HAP-1 (cell line): Measurements from ENCODE around the gene NSF.
A peak's percentile ranks its signal among the peaks of the same experiment; 100 is the strongest.
"Not testable (repeated sequence)": the region's sequence is repeated elsewhere in the genome, so short reads cannot be mapped to it uniquely, and the experiment has no call there.

Experiments used
- DNase-seq, 2 experiments: peaks; one replicate each; pipeline ENCODE4 v3.0.0-alpha.2; 2016 to 2020; ENCODE audit warnings: low spot score in 2 of 2
- H3K27me3 ChIP-seq: fragments of 250-450 bp; sonication (Bioruptor Pico); 2 replicates; pipeline ENCODE4 v1.5.1; 2020; ENCODE audit warnings: low read depth, mild to moderate bottlenecking, moderate library complexity
- H3K36me3 ChIP-seq: fragments of 250-450 bp; sonication (Bioruptor Pico); replicated peaks from 2 replicates; pipeline ENCODE4 v1.5.1; 2020; ENCODE audit warnings: mild to moderate bottlenecking
- H3K4me1 ChIP-seq: fragments of 250-450 bp; sonication (Bioruptor Pico); 2 replicates; pipeline ENCODE4 v1.5.1; 2020; ENCODE audit warnings: mild to moderate bottlenecking
- H3K4me3 ChIP-seq: fragments of 250-450 bp; sonication (Bioruptor Pico); 2 replicates; pipeline ENCODE4 v1.5.1; 2020; ENCODE audit warnings: mild to moderate bottlenecking, moderate library complexity
- H3K9me3 ChIP-seq: fragments of 250-450 bp; sonication (Bioruptor Pico); 2 replicates; pipeline ENCODE4 v1.5.1; 2020; ENCODE audit warnings: mild to moderate bottlenecking, moderate library complexity
- in situ Hi-C: fragments of 300-500 bp; cut with MboI; formaldehyde crosslinking; loops from 3 replicates; pipeline ENCODE4 v1.14.3; 2020; ENCODE audit warnings: low sequenced_read_pairs, inconsistent platforms, mixed read lengths

NSF gene

GRCh38 chr17:46699014-46699413 lies 108.5 kb downstream of the NSF start:
- H3K36me3 ChIP-seq, H3K4me1 ChIP-seq, DNase-seq, H3K4me3 ChIP-seq, in situ Hi-C loops, H3K9me3 ChIP-seq, H3K27me3 ChIP-seq: not testable (repeated sequence)

GRCh38 chr17:46717999-46718398 lies 127.5 kb downstream of the NSF start:
- Histone ChIP-seq H3K36me3 (0 out of 2 replicates have a peak, but pooled peaks cover 2% of the 10 kb centered on the region), H3K4me3 (no peak overlapping the region), H3K27me3 (no peaks in the 10 kb centered on the region), H3K4me1 (peaks cover 38% of the 10 kb centered on the region), H3K9me3 (no peaks in the 10 kb centered on the region)
- DNase-seq, result no peak
- in situ Hi-C loops, result loop anchor here (25.0 kb wide), 1 partner anchor 919 kb away; the partner anchor contains the start of gene KPNB1

- Histone ChIP-seq H3K4me3 (no peak overlapping the region), H3K27me3 (no peaks in the 10 kb centered on the region), H3K4me1 (peaks cover 21% of the 10 kb centered on the region), H3K36me3 (no peaks in the 10 kb centered on the region), H3K9me3 (no peaks in the 10 kb centered on the region)
- DNase-seq, result peak; percentile 44 to 97
- in situ Hi-C loops, result loop anchor here (25.0 kb wide), 1 partner anchor 917 kb away; the partner anchor contains the start of gene KPNB1
Observed at GRCh38 chr17:46719891-46720290, 129.4 kb downstream of the NSF start.

- Histone ChIP-seq H3K36me3 (no peaks in the 10 kb centered on the region), H3K4me3 (no peak overlapping the region), H3K4me1 (peaks cover 21% of the 10 kb centered on the region), H3K9me3 (no peaks in the 10 kb centered on the region), H3K27me3 (no peaks in the 10 kb centered on the region)
- in situ Hi-C loops, result loop anchor here (25.0 kb wide), 1 partner anchor 917 kb away; the partner anchor contains the start of gene KPNB1
- peak in 1 of 2 experiments; percentile 53 for DNase-seq
Observed at GRCh38 chr17:46720408-46720807, 129.9 kb downstream of the NSF start.

- DNase-seq, result no peak
- H3K36me3 ChIP-seq, result no peaks in the 10 kb centered on the region
- no peak overlapping the region for H3K4me3 ChIP-seq
- H3K9me3 ChIP-seq, result no peaks in the 10 kb centered on the region
- H3K4me1 ChIP-seq, result peaks cover 36% of the 10 kb centered on the region
- in situ Hi-C loops, result loop anchor here (25.0 kb wide), 1 partner anchor 915 kb away; the partner anchor contains the start of gene KPNB1
- no peaks in the 10 kb centered on the region for H3K27me3 ChIP-seq
Observed at GRCh38 chr17:46722662-46723285, 132.3 kb downstream of the NSF start.

GRCh38 chr17:46726206-46726605 lies 135.7 kb downstream of the NSF start:
- Histone ChIP-seq H3K4me1 (peaks cover 21% of the 10 kb centered on the region), H3K4me3 (no peak overlapping the region), H3K9me3 (no peaks in the 10 kb centered on the region), H3K27me3 (no peaks in the 10 kb centered on the region), H3K36me3 (no peaks in the 10 kb centered on the region)
- no peak for DNase-seq
- in situ Hi-C loops, result no loop called here

- Histone ChIP-seq H3K36me3 (no peaks in the 10 kb centered on the region), H3K27me3 (no peaks in the 10 kb centered on the region), H3K4me1 (peaks cover 30% of the 10 kb centered on the region), H3K4me3 (no peak overlapping the region), H3K9me3 (no peaks in the 10 kb centered on the region)
- in situ Hi-C loops, result no loop called here
- peak in 1 of 2 experiments; percentile 68 for DNase-seq
Observed at GRCh38 chr17:46727572-46728348, 137.3 kb downstream of the NSF start.

GRCh38 chr17:46730026-46730425 lies 139.6 kb downstream of the NSF start:
- no peak for DNase-seq
- Histone ChIP-seq H3K9me3 (no peaks in the 10 kb centered on the region), H3K4me3 (no peak overlapping the region), H3K27me3 (no peaks in the 10 kb centered on the region), H3K36me3 (no peaks in the 10 kb centered on the region), H3K4me1 (peaks cover 37% of the 10 kb centered on the region)
- in situ Hi-C loops, result loop anchor here (5.0 kb wide), 1 partner anchor 42 kb away; no protein-coding TSS in a partner anchor

- no peaks in the 10 kb centered on the region for H3K27me3 ChIP-seq
- no peak overlapping the region for H3K4me3 ChIP-seq
- H3K9me3 ChIP-seq, result no peaks in the 10 kb centered on the region
- in situ Hi-C loops, result loop anchor here (5.0 kb wide), 1 partner anchor 42 kb away; no protein-coding TSS in a partner anchor
- H3K4me1 ChIP-seq, result peaks cover 37% of the 10 kb centered on the region
- H3K36me3 ChIP-seq, result no peaks in the 10 kb centered on the region
- no peak for DNase-seq
Observed at GRCh38 chr17:46730679-46731078, 140.2 kb downstream of the NSF start.

GRCh38 chr17:46732160-46732559 lies 141.7 kb downstream of the NSF start:
- Histone ChIP-seq H3K36me3 (no peaks in the 10 kb centered on the region), H3K4me3 (no peak overlapping the region), H3K4me1 (peaks cover 27% of the 10 kb centered on the region), H3K9me3 (no peaks in the 10 kb centered on the region), H3K27me3 (no peaks in the 10 kb centered on the region)
- peak; percentile 42 to 57 for DNase-seq
- in situ Hi-C loops, result loop anchor here (5.0 kb wide), 1 partner anchor 40 kb away; no protein-coding TSS in a partner anchor

GRCh38 chr17:46732754-46733398 lies 142.4 kb downstream of the NSF start:
- in situ Hi-C loops, result loop anchor here (5.0 kb wide), 1 partner anchor 39 kb away; no protein-coding TSS in a partner anchor
- H3K4me1 ChIP-seq, result peaks cover 20% of the 10 kb centered on the region
- no peaks in the 10 kb centered on the region for H3K27me3 ChIP-seq
- H3K4me3 ChIP-seq, result no peak overlapping the region
- peak; percentile 50 to 69 for DNase-seq
- no peaks in the 10 kb centered on the region for H3K9me3 ChIP-seq
- H3K36me3 ChIP-seq, result no peaks in the 10 kb centered on the region

- in situ Hi-C loops, result loop anchor here (5.0 kb wide), 1 partner anchor 38 kb away; no protein-coding TSS in a partner anchor
- no peak for DNase-seq
- Histone ChIP-seq H3K36me3 (no peaks in the 10 kb centered on the region), H3K9me3 (no peaks in the 10 kb centered on the region), H3K4me1 (peaks cover 17% of the 10 kb centered on the region), H3K4me3 (no peak overlapping the region), H3K27me3 (no peaks in the 10 kb centered on the region)
Observed at GRCh38 chr17:46733837-46734475, 143.5 kb downstream of the NSF start.

GRCh38 chr17:46736100-46736499 lies 145.6 kb downstream of the NSF start:
- H3K4me1 ChIP-seq, result peaks cover 17% of the 10 kb centered on the region
- H3K27me3 ChIP-seq, result no peaks in the 10 kb centered on the region
- H3K9me3 ChIP-seq, result no peaks in the 10 kb centered on the region
- H3K36me3 ChIP-seq, result no peaks in the 10 kb centered on the region
- in situ Hi-C loops, result no loop called here
- DNase-seq, result no peak
- no peak overlapping the region for H3K4me3 ChIP-seq
